PC-3 (cell line): ENCODE measurements around the gene NOTO.

Experiments
- CTCF ChIP-seq: fragments of 300-600 bp; sonication (generic); conservative IDR thresholded peaks from 2 replicates; pipeline ENCODE4 v1.5.1; 2017; ENCODE audit warnings: antibody characterized with exemption, low read depth, mild to moderate bottlenecking, low read length
- EZH2 ChIP-seq: fragments of 300-600 bp; sonication (generic); IDR thresholded peaks from one replicate; pipeline ENCODE4 v1.6.1; 2017; ENCODE audit warnings: antibody characterized with exemption, mild to moderate bottlenecking, low read length; ENCODE audit not compliant: unreplicated experiment
- EZH2phosphoT487 ChIP-seq: fragments of 300-600 bp; sonication (generic); IDR thresholded peaks from 2 replicates; pipeline ENCODE4 v1.6.1; 2018; ENCODE audit warnings: mild to moderate bottlenecking, antibody characterized with exemption, low read length, borderline replicate concordance

DNA sequence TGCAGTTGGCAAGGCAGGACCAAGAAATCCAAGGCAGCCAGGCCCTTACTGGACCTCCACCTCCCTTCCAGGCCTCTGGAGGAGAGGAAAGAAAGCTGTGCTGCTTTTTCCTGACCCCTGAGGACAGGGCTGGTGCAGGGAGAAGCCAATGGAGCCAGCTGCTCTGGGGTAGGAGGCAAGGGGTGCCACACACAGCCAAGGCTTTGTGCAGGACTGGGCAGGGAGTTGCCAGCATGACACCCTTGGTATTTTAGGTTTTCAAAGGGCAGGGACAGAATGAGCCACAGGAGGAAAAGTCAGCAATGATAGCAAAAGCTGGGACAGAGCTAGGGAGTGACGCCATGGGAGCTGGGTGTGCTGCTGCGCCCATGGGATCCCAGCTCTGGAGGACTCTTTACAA lies 54.6 kb downstream of the NOTO start:
- TF ChIP-seq CTCF (no peak), EZH2 (no peak), EZH2phosphoT487 (no peak)
